Mucosa of descending colon (tissue), 3 donors: ENCODE measurements around the gene GNAL. TPM values are rescaled to one million over a fixed set of nuclear protein-coding genes. Genes with fewer than 3 reads are reported as not detected.

ENCODE experiments used
- ATAC-seq: fragments of 200-7000 bp; cut with Tn5 transposase; one replicate; pipeline ENCODE4 v1.9.1; 2020; ENCODE audit warnings: mild to moderate bottlenecking, moderate library complexity
- DNase-seq, 3 donors: peaks; one replicate each; pipeline ENCODE4 v3.0.0-alpha.2; 2020
- H3K36me3 ChIP-seq: fragments of 200-600 bp; one replicate; pipeline ENCODE4 v1.8.0; 2021; ENCODE audit warnings: low read depth, mild to moderate bottlenecking
- H3K4me1 ChIP-seq: fragments of 200-600 bp; one replicate; pipeline ENCODE4 v1.8.0; 2021; ENCODE audit warnings: low read depth, mild to moderate bottlenecking
- H3K4me3 ChIP-seq: fragments of 200-600 bp; one replicate; pipeline ENCODE4 v1.8.0; 2021; ENCODE audit warnings: mild to moderate bottlenecking
- H3K9me3 ChIP-seq: fragments of 200-600 bp; one replicate; pipeline ENCODE4 v1.8.0; 2021; ENCODE audit warnings: mild to moderate bottlenecking
- CTCF ChIP-seq: fragments of 200-600 bp; IDR thresholded peaks from one replicate; pipeline ENCODE4 v1.8.0; 2022; ENCODE audit warnings: antibody characterized with exemption, mild to moderate bottlenecking
- intact Hi-C, 2 donors: fragments of 100-400 bp; cut with DNase I in 1 of 2; cut with micrococcal nuclease in 1 of 2; formaldehyde crosslinking; loops; one replicate each; pipeline versions ENCODE4 v1.11.0 to v1.11.1; 2022; cut with DNase I, micrococcal nuclease
- total RNA-seq, 3 donors: library from RNA; stranded (reverse); fragmentation: NEBNext Ultra II Directional in 2 of 3; extraction: Animal tissue kit (Norgen Biotek cat#: 25700) in 2 of 3; gene quantifications; one replicate each; pipeline versions ENCODE4 v1.2.1 to v1.2.4, GENCODE V29; 2021 to 2023
- donor health status: DM: no; HTN: no; CAD: no; lungs with moderate emphysema.
- donor health status: DM: no; HTN: no; CAD: no.
- donor health status: DM: no; HTN: yes; CAD: no.

The GNAL gene
- total RNA-seq, 3 donors from 2014 or later, result 4.7 to 20.7 (median 5.3) TPM

DNA sequence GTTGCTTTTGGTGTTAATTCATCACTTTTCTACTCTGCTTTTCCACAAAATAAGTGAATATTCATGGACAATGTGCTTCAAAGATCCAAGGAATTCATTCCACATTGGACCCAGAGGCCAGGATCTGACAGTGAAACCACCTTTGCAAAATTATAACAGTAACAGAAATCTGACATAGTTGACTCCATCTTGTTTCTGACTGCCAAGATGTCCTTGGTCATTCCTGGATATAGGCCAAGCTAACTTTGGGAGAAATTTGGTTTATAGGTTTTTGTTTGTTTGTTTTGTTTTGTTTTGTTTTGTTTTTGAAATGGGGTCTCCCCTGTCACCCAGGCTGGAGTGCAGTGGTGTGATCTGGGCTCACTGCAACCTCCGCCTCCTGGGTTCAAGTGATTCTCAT lies 208.7 kb downstream of the GNAL start:
- no peaks in the 10 kb centered on the region for H3K36me3 ChIP-seq
- no peak for DNase-seq
- no peaks in the 10 kb centered on the region for H3K4me1 ChIP-seq
- H3K4me3 ChIP-seq, result no peak overlapping the region
- no peaks in the 10 kb centered on the region for H3K9me3 ChIP-seq
- TF ChIP-seq CTCF, result no peak
- intact Hi-C loops, result no loop called here
- no peak for ATAC-seq

GRCh38 chr18:11899063-11899462 lies 210.0 kb downstream of the GNAL start:
- DNase-seq (no peak), ATAC-seq (no peak)
- TF ChIP-seq CTCF, result no peak
- H3K36me3 ChIP-seq, result no peaks in the 10 kb centered on the region
- H3K9me3 ChIP-seq, result no peaks in the 10 kb centered on the region
- H3K4me3 ChIP-seq, result no peak overlapping the region
- intact Hi-C loops, result no loop called here
- H3K4me1 ChIP-seq, result no peaks in the 10 kb centered on the region

DNA sequence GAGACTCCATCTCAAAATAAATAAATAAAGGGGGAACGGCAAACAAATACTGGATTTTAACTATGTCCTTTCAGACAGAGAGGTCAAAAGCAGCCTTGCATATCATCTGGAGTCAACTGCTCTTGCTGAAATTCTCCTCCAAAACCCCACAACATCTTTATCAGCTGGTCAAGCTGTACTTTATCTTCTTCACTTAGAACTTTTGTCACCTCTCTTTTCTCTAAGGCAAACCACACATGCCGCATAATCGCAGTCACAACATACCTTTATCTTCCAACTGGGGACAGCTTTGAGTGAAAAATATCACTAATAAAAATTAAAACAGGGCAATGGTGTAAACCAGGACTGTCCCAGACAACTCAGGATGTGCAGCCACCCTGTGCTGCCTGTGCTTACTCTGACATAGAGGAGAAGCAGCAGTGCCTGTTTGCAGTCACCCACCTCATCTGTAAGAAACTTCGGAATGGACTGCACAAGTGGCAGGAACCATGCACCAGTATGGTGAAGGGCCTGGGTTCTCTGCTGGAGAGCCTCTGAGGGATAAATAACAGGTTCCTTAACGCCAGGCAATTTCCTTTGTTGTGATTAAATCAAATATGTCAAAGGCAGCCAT lies 212.9 kb downstream of the GNAL start:
- H3K4me3 ChIP-seq, result no peak overlapping the region
- peaks cover under 1% of the 10 kb centered on the region for H3K4me1 ChIP-seq
- no peaks in the 10 kb centered on the region for H3K36me3 ChIP-seq
- no peak for ATAC-seq
- no peak for DNase-seq
- TF ChIP-seq CTCF, result no peak
- no peaks in the 10 kb centered on the region for H3K9me3 ChIP-seq
- intact Hi-C loops, result loop anchor here (10.0 kb wide), 1 partner anchor 47 kb away; the partner anchor contains the start of gene CHMP1B (in 2 of the 2)

GRCh38 chr18:11902522-11903292 lies 213.6 kb downstream of the GNAL start:
- TF ChIP-seq CTCF, result no peak
- H3K4me3 ChIP-seq, result no peak overlapping the region
- no peaks in the 10 kb centered on the region for H3K9me3 ChIP-seq
- ATAC-seq, result no peak
- no peak for DNase-seq
- peaks cover 7% of the 10 kb centered on the region for H3K4me1 ChIP-seq
- H3K36me3 ChIP-seq, result no peaks in the 10 kb centered on the region
- intact Hi-C loops, result loop anchor here (10.0 kb wide), 1 partner anchor 48 kb away; the partner anchor contains the start of gene CHMP1B (in 2 of the 2)

GRCh38 chr18:11905613-11906012 lies 216.5 kb downstream of the GNAL start:
- H3K4me3 ChIP-seq, result no peak overlapping the region
- H3K4me1 ChIP-seq, result peaks cover 7% of the 10 kb centered on the region
- TF ChIP-seq CTCF, result no peak
- ATAC-seq (no peak), DNase-seq (no peak)
- H3K36me3 ChIP-seq, result no peaks in the 10 kb centered on the region
- no peaks in the 10 kb centered on the region for H3K9me3 ChIP-seq
- intact Hi-C loops, result loop anchor here (10.0 kb wide), 1 partner anchor 51 kb away; the partner anchor contains the start of gene CHMP1B (in 2 of the 2)
